ENCODE results near the gene CFAP100.

DNA sequence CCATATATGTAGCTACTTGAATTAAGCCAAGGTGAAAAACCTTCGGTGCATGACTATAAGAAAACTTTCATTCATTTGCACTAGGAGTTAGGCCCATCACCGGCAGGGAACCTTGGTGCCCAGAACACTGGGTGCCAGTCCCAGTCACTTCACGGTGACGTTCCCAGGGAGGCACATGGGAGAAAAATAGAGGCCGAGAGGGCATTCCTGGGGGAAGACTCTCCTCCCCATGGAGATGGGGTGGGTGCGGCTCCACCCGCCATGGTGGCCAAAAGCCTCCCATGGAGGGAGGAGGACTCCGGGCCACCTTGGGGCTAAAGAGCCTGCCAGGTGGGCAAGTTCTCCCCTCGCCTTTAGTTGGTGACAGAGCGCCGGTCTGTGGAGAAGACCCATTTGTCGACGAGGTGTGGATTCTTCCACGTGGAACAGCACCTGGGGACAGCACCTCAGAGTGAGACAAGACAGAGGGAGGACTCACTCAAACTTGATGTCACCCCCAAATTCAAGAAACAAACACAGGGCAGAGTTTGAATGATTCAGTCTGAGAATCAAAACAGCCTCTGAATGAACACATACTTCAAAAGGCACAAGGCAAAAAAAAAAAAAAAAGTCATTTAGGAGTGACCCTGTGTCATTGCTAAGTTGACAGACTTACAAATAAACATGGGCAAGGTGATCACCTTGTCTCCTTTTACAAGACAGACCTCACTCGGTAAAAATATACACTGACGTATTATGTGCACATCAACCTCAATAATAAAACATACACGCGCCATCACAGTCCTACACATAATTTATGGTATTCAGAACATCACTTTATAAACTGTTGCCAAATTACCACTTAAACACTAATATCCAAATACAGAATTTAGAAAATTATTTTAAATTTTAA is 42.4 kb downstream of the CFAP100 start:
- TF ChIP-seq CTCF (IDR thresholded peaks at IDR 0.05) (no peak), POLR2A (IDR thresholded peaks at IDR 0.05) (no peak)
